SU-DHL-6 (cell line): ENCODE results near the gene LTF.

Experiments
- H2AFZ ChIP-seq: fragments of 200-600 bp; sonication (generic); 2 replicates; pipeline ENCODE4 v1.6.1; 2014; ENCODE audit warnings: low read depth, mild to moderate bottlenecking, moderate library complexity, mixed read lengths, antibody characterized with exemption, low read length; ENCODE audit not compliant: severe bottlenecking
- H3F3A ChIP-seq: fragments of 200-600 bp; shearing (Covaris generic); 2 replicates; pipeline ENCODE4 v1.6.0; 2016; ENCODE audit warnings: antibody characterized with exemption, mild to moderate bottlenecking; ENCODE audit not compliant: insufficient read depth
- H3K27ac ChIP-seq: fragments of 200-600 bp; sonication (generic); 2 replicates; pipeline ENCODE4 v1.5.1; 2016; ENCODE audit warnings: low read depth, mild to moderate bottlenecking, low read length, moderate library complexity, mixed read lengths
- H3K27me3 ChIP-seq: fragments of 200-600 bp; sonication (generic), shearing (Covaris generic); 2 replicates; pipeline ENCODE4 v1.6.0; 2014; ENCODE audit warnings: mild to moderate bottlenecking, low read length
- H3K36me3 ChIP-seq: fragments of 200-600 bp; sonication (generic); 2 replicates; pipeline ENCODE4 v1.6.1; 2014; ENCODE audit warnings: mild to moderate bottlenecking, low read length, mixed read lengths
- H3K4me2 ChIP-seq: fragments of 300-600, 200-600 bp; shearing (Covaris generic), sonication (generic); 2 replicates; pipeline ENCODE4 v1.6.0; 2014; ENCODE audit warnings: low read length, low read depth, mild to moderate bottlenecking; ENCODE audit not compliant: poor library complexity, severe bottlenecking
- H3K4me3 ChIP-seq: fragments of 200-600 bp; sonication (generic); 2 replicates; pipeline ENCODE4 v1.5.1; 2014; ENCODE audit warnings: antibody characterized with exemption, low read length, mild to moderate bottlenecking, mixed read lengths; ENCODE audit not compliant: insufficient read depth, poor library complexity, severe bottlenecking
- H3K79me2 ChIP-seq: fragments of 200-600 bp; sonication (generic); 2 replicates; pipeline ENCODE4 v1.6.1; 2014; ENCODE audit warnings: mild to moderate bottlenecking, low read length, moderate library complexity; ENCODE audit not compliant: insufficient read depth
- H3K9ac ChIP-seq: fragments of 200-600 bp; sonication (generic); 2 replicates; pipeline ENCODE4 v1.7.0; 2014; ENCODE audit warnings: mild to moderate bottlenecking, low read length
- H3K9me2 ChIP-seq: fragments of 200-600 bp; sonication (generic); replicated peaks from 2 replicates; pipeline ENCODE4 v1.6.1; 2014; ENCODE audit warnings: low read length; ENCODE audit not compliant: insufficient read depth
- H3K9me3 ChIP-seq: fragments of 200-600 bp; sonication (generic); 2 replicates; pipeline ENCODE4 v1.6.1; 2014; ENCODE audit warnings: low read length, mixed read lengths; ENCODE audit not compliant: insufficient read depth
- H4K20me1 ChIP-seq: fragments of 200-600 bp; sonication (generic); 2 replicates; pipeline ENCODE4 v1.6.1; 2014; ENCODE audit warnings: low read depth, mild to moderate bottlenecking, antibody characterized with exemption, low read length, moderate library complexity, mixed read lengths
- EZH2phosphoT487 ChIP-seq: fragments of 200-600 bp; sonication (generic), shearing (Covaris generic); conservative IDR thresholded peaks from 2 replicates; pipeline ENCODE4 v1.6.1; 2018; ENCODE audit warnings: mild to moderate bottlenecking, antibody characterized with exemption, low read length, moderate library complexity, mixed read lengths
- TF ChIP-seq, protein P1 (sequence below): fragments of 200-600 bp; sonication (generic); IDR thresholded peaks from one replicate; pipeline ENCODE4 v1.5.1; 2017; ENCODE audit warnings: antibody characterized with exemption, mild to moderate bottlenecking, low read length, moderate library complexity; ENCODE audit not compliant: insufficient read depth, poor library complexity, severe bottlenecking

LTF gene

DNA sequence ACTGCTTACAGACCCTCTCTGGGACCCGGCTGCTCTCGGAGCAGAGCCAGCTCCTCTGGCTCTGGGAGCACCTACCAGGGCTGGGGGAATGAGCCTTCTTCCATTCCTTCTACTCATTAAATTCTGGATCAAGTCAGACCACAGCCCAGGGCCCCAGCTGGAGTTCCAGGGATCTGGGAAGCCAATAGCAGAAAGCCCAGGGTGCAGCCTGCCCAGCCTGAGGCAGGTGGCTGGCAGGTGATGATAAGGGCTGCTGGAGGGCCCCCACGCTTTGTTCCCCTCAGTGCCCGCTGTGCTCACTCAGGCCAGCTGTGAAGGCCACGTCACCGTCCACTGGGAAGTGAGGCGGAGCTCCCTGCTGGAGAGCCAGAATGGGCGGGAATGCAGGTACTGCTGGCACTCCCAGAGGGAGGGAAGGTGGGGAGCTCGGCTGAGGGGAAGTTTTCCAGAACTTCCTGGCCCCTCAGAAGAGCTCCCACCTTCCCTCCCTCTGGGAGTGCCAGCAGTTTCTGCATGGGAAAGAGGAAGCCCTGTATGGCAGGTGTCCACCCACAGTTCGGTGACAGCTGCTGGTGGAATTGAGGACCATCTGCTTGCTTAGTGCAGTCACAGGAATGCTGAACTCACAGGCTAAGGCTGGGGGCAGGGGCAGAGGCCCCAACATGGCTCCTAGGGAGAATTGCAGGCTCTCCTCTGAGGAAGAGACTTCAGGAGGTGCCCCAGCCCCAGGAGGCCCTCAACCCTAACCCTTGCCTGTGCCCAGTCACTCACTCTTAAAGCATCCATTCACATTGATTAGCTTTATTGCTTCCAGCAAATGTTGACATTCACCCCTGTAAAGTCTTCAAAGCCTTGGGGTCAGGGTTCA, 20.4 kb upstream of the LTF start:
- no peaks in the 10 kb centered on the region for H3K9me2 ChIP-seq
- no peaks in the 10 kb centered on the region for H4K20me1 ChIP-seq
- no peak for TF ChIP-seq EZH2phosphoT487
- TF ChIP-seq, protein P1, sequence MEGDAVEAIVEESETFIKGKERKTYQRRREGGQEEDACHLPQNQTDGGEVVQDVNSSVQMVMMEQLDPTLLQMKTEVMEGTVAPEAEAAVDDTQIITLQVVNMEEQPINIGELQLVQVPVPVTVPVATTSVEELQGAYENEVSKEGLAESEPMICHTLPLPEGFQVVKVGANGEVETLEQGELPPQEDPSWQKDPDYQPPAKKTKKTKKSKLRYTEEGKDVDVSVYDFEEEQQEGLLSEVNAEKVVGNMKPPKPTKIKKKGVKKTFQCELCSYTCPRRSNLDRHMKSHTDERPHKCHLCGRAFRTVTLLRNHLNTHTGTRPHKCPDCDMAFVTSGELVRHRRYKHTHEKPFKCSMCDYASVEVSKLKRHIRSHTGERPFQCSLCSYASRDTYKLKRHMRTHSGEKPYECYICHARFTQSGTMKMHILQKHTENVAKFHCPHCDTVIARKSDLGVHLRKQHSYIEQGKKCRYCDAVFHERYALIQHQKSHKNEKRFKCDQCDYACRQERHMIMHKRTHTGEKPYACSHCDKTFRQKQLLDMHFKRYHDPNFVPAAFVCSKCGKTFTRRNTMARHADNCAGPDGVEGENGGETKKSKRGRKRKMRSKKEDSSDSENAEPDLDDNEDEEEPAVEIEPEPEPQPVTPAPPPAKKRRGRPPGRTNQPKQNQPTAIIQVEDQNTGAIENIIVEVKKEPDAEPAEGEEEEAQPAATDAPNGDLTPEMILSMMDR = no peak
- H3K4me2 ChIP-seq = no peak overlapping the region
- H3K27ac ChIP-seq = no peak overlapping the region
- H3K27me3 ChIP-seq = no peaks in the 10 kb centered on the region
- H3K9me3 ChIP-seq = no peaks in the 10 kb centered on the region
- no peaks in the 10 kb centered on the region for H3K36me3 ChIP-seq
- H3K4me3 ChIP-seq = no peak overlapping the region
- H3F3A ChIP-seq = no peaks in the 10 kb centered on the region
- no peak overlapping the region for H2AFZ ChIP-seq
- H3K79me2 ChIP-seq = no peaks in the 10 kb centered on the region
- no peak overlapping the region for H3K9ac ChIP-seq

DNA sequence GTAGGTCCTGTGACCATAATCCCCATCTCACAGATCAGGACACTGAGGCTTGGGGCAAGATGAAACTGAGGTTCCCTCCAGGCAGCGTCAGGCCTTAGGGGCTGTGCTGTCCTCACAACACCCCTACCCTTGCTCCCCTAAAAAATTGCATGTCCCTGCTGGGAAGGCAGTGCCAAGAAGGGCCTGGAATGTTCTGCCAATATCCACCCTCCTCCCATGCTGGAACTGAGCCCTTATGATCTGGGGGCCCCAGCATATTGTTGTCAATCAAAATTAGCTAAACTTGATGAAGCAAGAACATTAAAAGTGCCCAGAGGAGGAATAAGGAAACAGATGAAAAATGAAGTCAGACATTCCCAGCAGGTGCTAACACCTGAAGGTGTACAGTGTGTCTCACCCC, 19.7 kb upstream of the LTF start:
- no peak for TF ChIP-seq EZH2phosphoT487
- TF ChIP-seq, protein P1 = no peak
- Histone ChIP-seq H3K4me2 (no peak overlapping the region), H3K4me3 (no peak overlapping the region), H4K20me1 (no peaks in the 10 kb centered on the region), H3K9ac (no peak overlapping the region), H3K36me3 (no peaks in the 10 kb centered on the region), H3K27ac (no peak overlapping the region), H3K9me2 (no peaks in the 10 kb centered on the region), H3F3A (no peaks in the 10 kb centered on the region), H3K27me3 (no peaks in the 10 kb centered on the region), H3K79me2 (no peaks in the 10 kb centered on the region), H2AFZ (no peak overlapping the region), H3K9me3 (no peaks in the 10 kb centered on the region)

DNA sequence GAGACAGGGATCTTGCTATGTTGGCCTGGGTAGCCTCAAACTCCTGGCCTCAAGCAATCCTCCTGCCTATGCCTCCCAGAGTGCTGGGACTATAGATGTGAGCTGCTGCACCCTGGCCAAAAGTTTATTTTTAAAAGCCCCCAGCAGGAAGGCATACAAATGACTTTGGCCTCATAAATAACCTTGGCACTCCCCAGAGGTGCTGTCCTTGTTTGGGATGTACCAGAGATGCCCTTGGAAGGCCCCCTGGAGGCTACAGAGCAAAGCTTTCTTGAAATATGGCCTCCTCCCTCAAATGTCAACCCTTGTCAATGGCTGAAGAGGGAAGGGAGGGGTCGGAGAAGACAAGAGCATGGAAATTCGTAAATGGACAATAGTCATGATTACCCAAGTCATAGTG, 19.1 kb upstream of the LTF start:
- H3K36me3 ChIP-seq = no peaks in the 10 kb centered on the region
- H3K4me3 ChIP-seq = no peak overlapping the region
- no peak overlapping the region for H3K27ac ChIP-seq
- no peaks in the 10 kb centered on the region for H4K20me1 ChIP-seq
- TF ChIP-seq, protein P1 = no peak
- TF ChIP-seq EZH2phosphoT487 = no peak
- H2AFZ ChIP-seq = no peak overlapping the region
- no peaks in the 10 kb centered on the region for H3K9me2 ChIP-seq
- no peak overlapping the region for H3K4me2 ChIP-seq
- H3K9me3 ChIP-seq = no peaks in the 10 kb centered on the region
- H3F3A ChIP-seq = no peaks in the 10 kb centered on the region
- H3K79me2 ChIP-seq = no peaks in the 10 kb centered on the region
- no peak overlapping the region for H3K9ac ChIP-seq
- no peaks in the 10 kb centered on the region for H3K27me3 ChIP-seq
